Osteoblast (primary cell): Measurements from ENCODE around the gene OTOR. TPM values are rescaled to one million over a fixed set of nuclear protein-coding genes. Genes with fewer than 3 reads are reported as not detected.

Source experiments
- DNase-seq: peaks from one replicate; pipeline ENCODE4 v3.0.0; 2011; ENCODE audit warnings: low spot score, mixed read lengths; ENCODE audit not compliant: insufficient read length; ENCODE audit errors: missing footprints
- H2AFZ ChIP-seq: 2 replicates; pipeline ENCODE4 v1.6.0; 2011; ENCODE audit warnings: mild to moderate bottlenecking, low read length
- H3K27ac ChIP-seq: 2 replicates; pipeline ENCODE4 v1.5.1; 2011; ENCODE audit warnings: mild to moderate bottlenecking, low read depth, low read length, moderate library complexity
- H3K27me3 ChIP-seq: 2 replicates; pipeline ENCODE4 v1.6.0; 2012; ENCODE audit warnings: mild to moderate bottlenecking, control low read depth, inconsistent platforms, low read length, moderate library complexity; ENCODE audit not compliant: insufficient read depth
- H3K36me3 ChIP-seq: 2 replicates; pipeline ENCODE4 v1.5.1; 2011; ENCODE audit warnings: mild to moderate bottlenecking, low read length, control low read depth, moderate library complexity; ENCODE audit not compliant: insufficient read depth
- H3K4me1 ChIP-seq: 2 replicates; pipeline ENCODE4 v1.5.1; 2011; ENCODE audit warnings: mild to moderate bottlenecking, low read length, control low read depth, moderate library complexity; ENCODE audit not compliant: insufficient read depth
- H3K4me2 ChIP-seq: 2 replicates; pipeline ENCODE4 v1.6.0; 2011; ENCODE audit warnings: mild to moderate bottlenecking, low read length; ENCODE audit not compliant: insufficient read depth
- H3K4me3 ChIP-seq: fragments of 200-600 bp; sonication (generic); 3 replicates; pipeline ENCODE4 v1.5.1; 2012; ENCODE audit warnings: mild to moderate bottlenecking, low read length, inconsistent platforms; ENCODE audit not compliant: insufficient read depth
- H3K79me2 ChIP-seq: 2 replicates; pipeline ENCODE4 v1.6.0; 2012; ENCODE audit warnings: mild to moderate bottlenecking, low read length, control low read depth, inconsistent platforms; ENCODE audit not compliant: insufficient read depth
- H3K9me3 ChIP-seq: 2 replicates; pipeline ENCODE4 v1.5.1; 2011; ENCODE audit warnings: low read depth, low read length, control low read depth
- H4K20me1 ChIP-seq: 2 replicates; pipeline ENCODE4 v1.6.0; 2012; ENCODE audit warnings: mild to moderate bottlenecking, low read length, control low read depth; ENCODE audit not compliant: insufficient read depth
- total RNA-seq: library from RNA; depleted of rRNA; stranded (reverse); fragments of >200 nt; gene quantifications from 2 replicates; pipeline ENCODE4 v1.2.3, GENCODE V29; 2012
- TF ChIP-seq, protein P1 (sequence below): IDR thresholded peaks from 2 replicates; pipeline ENCODE4 v1.5.1; 2011; ENCODE audit warnings: mild to moderate bottlenecking, low read depth, low read length, moderate library complexity; ENCODE audit errors: extremely low read depth

Gene OTOR
- total RNA-seq, 1 donor = not detected

DNA sequence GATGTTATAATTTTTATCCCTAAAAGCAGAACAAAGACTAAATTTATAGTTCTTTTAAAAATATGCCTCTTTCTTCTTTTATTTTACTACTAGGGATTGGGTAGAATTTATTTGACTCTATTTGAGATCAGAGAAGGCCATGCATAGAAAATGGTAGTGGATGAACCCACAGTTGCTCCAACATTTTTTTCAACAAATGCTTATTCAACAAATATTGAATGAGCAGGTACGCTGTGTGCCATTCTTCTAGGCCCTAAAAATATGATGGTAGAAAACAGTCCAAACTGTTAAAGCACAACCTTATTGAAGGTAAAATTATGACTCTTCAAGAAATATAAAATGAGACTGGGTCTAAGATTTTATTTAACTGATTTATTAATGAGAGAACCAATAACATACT lies 30.0 kb downstream of the OTOR start:
- TF ChIP-seq, protein P1, sequence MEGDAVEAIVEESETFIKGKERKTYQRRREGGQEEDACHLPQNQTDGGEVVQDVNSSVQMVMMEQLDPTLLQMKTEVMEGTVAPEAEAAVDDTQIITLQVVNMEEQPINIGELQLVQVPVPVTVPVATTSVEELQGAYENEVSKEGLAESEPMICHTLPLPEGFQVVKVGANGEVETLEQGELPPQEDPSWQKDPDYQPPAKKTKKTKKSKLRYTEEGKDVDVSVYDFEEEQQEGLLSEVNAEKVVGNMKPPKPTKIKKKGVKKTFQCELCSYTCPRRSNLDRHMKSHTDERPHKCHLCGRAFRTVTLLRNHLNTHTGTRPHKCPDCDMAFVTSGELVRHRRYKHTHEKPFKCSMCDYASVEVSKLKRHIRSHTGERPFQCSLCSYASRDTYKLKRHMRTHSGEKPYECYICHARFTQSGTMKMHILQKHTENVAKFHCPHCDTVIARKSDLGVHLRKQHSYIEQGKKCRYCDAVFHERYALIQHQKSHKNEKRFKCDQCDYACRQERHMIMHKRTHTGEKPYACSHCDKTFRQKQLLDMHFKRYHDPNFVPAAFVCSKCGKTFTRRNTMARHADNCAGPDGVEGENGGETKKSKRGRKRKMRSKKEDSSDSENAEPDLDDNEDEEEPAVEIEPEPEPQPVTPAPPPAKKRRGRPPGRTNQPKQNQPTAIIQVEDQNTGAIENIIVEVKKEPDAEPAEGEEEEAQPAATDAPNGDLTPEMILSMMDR = no peak
- no peaks in the 10 kb centered on the region for H3K4me1 ChIP-seq
- no peak overlapping the region for H2AFZ ChIP-seq
- no peaks in the 10 kb centered on the region for H3K27me3 ChIP-seq
- no peak for DNase-seq
- no peak overlapping the region for H3K4me2 ChIP-seq
- no peaks in the 10 kb centered on the region for H3K79me2 ChIP-seq
- H3K4me3 ChIP-seq = no peak overlapping the region
- H4K20me1 ChIP-seq = no peaks in the 10 kb centered on the region
- no peak overlapping the region for H3K27ac ChIP-seq
- H3K9me3 ChIP-seq = no peaks in the 10 kb centered on the region
- no peaks in the 10 kb centered on the region for H3K36me3 ChIP-seq

DNA sequence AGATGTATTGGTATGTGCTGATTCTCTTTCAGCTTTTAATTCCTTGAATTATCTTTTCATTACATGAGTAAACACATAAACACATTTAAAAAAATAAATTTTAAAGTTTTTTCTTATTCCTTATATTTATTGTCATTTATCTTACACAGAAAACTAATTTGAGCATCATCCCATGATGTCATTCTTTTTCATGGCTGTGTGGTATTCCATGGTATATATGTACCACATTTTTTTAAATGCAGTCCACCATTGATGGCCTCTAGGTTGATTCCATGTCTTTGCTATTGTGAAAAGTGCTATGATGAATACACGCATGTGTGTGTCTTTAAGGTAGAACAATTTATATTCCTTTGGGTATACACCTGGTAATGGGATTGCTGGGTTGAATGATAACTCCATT lies 33.3 kb downstream of the OTOR start:
- Histone ChIP-seq H3K4me2 (no peak overlapping the region), H3K27me3 (no peaks in the 10 kb centered on the region), H3K27ac (no peak overlapping the region), H3K9me3 (no peaks in the 10 kb centered on the region), H2AFZ (no peak overlapping the region), H4K20me1 (no peaks in the 10 kb centered on the region), H3K4me1 (peaks cover 4% of the 10 kb centered on the region), H3K79me2 (no peaks in the 10 kb centered on the region), H3K36me3 (no peaks in the 10 kb centered on the region), H3K4me3 (no peak overlapping the region)
- DNase-seq = no peak
- TF ChIP-seq, protein P1 = no peak

DNA sequence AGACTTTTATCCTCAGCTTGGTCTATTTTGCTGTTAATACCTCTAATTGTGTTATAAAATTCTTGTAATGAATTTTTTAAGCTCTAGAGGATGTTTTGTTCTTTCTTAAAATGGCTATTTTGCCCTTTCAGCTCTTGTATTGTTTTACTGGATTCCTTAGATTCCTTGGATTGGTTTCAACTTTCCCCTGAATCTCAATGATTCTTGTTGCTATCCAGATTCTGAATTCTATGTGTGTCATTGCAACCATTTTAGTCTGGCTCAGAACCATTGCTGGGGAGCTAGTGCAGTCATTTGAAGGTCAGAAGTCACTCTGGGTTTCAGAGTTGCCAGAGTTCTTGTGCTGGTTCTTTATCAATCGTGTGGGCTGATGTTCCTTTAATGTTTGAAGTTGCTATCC lies 37.1 kb downstream of the OTOR start:
- Histone ChIP-seq H4K20me1 (no peaks in the 10 kb centered on the region), H3K4me1 (peaks cover 4% of the 10 kb centered on the region), H3K4me2 (no peak overlapping the region), H2AFZ (no peak overlapping the region), H3K9me3 (no peaks in the 10 kb centered on the region), H3K4me3 (no peak overlapping the region), H3K36me3 (no peaks in the 10 kb centered on the region), H3K27ac (no peak overlapping the region), H3K27me3 (no peaks in the 10 kb centered on the region), H3K79me2 (no peaks in the 10 kb centered on the region)
- no peak for DNase-seq
- TF ChIP-seq, protein P1 = no peak

Other genes with a start within 250 kb of the OTOR start
- 9.0 and 12.1 TPM in 2 replicates for gene KIF16B, start 174.9 kb upstream of the OTOR start, total RNA-seq
- gene SNRPB2, start 18.3 kb upstream of the OTOR start, total RNA-seq = 50.3 and 60.4 TPM in 2 replicates